ENCODE data around the gene OLFM2. TPM values are rescaled to one million over a fixed set of nuclear protein-coding genes. Genes with fewer than 3 reads are reported as not detected.

The OLFM2 gene
- total RNA-seq, 2 donors from 2014 or later: 4.0 to 5.2 TPM

GRCh38 chr19:9872618-9873242 lies 63.6 kb downstream of the OLFM2 start:
- intact Hi-C loops (cut with DNase I): no loop called here
- no peak for DNase-seq (ENCODE audit: low spot score)

GRCh38 chr19:9871626-9872338 lies 64.5 kb downstream of the OLFM2 start:
- intact Hi-C loops (cut with DNase I): no loop called here
- DNase-seq (ENCODE audit: low spot score): no peak

DNA sequence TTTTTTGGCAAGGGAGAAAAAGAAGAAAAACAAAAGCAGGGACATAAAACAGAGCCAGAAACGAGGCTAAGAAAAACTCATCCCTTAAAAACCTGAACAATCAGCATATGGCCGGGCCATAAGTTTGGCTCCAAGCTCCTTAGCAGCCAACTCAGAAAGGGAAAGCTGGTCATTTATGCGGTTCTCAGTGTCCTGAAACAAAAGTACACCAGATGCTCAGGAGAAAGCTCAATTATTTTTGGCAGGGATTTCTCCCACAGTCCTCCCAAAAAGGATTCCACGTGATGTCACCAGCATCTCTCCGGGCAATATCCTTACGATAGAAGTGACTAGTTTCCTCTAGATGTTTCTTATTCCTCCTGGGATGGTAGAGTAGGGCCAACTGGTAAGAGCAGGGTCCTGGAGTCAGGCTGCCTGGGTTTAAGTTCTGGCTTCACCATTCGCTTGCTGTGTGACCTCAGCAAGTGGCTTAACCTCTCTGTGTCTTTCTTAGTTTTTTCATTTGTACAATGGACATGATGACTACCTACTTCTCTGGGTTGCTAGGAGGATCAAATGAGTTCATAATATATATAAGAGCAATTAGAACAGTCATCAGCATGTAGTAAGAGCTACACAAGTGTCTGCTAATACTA lies 67.2 kb downstream of the OLFM2 start:
- intact Hi-C loops (cut with DNase I): no loop called here
- no peak for DNase-seq (ENCODE audit: low spot score)

GRCh38 chr19:9865732-9866501 lies 70.4 kb downstream of the OLFM2 start:
- no peak for DNase-seq (ENCODE audit: low spot score)
- intact Hi-C loops (cut with DNase I): no loop called here

GRCh38 chr19:9863759-9864158 lies 72.6 kb downstream of the OLFM2 start:
- DNase-seq (ENCODE audit: low spot score): no peak
- intact Hi-C loops (cut with DNase I): no loop called here

- no peak for DNase-seq (ENCODE audit: low spot score)
- intact Hi-C loops (cut with DNase I): no loop called here
Observed at GRCh38 chr19:9862938-9863337, 73.4 kb downstream of the OLFM2 start.

- DNase-seq (ENCODE audit: low spot score): no peak
- intact Hi-C loops (cut with DNase I): no loop called here
Observed at GRCh38 chr19:9861503-9861902, 74.8 kb downstream of the OLFM2 start.

DNA sequence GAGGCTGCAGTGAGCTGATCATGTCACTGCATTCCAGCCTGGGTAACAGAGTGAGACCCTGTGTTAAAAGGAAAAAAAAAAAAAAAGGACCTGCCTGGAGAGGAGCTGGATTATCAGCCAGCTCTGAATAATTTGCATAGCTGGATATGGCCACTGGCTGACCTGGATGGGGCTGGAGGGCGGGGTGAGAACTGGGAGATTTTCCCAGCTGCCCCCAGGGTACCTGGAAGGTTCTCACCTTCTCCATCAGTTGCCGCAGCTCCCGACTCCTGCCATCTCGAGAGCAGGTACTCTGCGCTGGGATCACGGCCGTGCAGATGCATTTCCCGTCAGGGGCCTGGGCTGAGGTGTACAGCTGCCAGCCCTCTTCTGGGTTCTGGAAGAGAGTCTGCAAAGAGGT lies 75.9 kb downstream of the OLFM2 start:
- intact Hi-C loops (cut with DNase I): no loop called here
- no peak for DNase-seq (ENCODE audit: low spot score)

DNA sequence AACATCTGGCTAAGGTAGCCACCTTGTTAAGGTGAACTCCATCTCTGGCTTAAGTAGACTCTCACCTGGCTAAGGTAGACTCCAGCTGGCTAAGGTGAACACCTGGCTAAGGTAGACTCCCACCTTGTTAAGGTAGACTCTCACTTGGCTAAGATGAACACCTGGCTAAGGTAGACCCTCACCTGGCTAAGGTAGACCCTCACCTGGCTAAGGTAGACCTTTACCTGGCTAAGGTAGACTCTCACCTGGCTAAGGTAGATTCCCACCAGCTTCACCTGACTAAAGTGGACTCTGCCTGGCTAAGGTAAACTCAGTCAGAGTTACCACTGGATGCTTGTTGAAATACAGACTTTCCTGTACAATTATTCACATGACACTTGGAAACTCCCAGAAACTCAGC lies 77.5 kb downstream of the OLFM2 start:
- DNase-seq (ENCODE audit: low spot score): no peak
- intact Hi-C loops (cut with DNase I): no loop called here

- DNase-seq (ENCODE audit: low spot score): no peak
- intact Hi-C loops (cut with DNase I): no loop called here
Observed at GRCh38 chr19:9857920-9858746, 78.2 kb downstream of the OLFM2 start.

DNA sequence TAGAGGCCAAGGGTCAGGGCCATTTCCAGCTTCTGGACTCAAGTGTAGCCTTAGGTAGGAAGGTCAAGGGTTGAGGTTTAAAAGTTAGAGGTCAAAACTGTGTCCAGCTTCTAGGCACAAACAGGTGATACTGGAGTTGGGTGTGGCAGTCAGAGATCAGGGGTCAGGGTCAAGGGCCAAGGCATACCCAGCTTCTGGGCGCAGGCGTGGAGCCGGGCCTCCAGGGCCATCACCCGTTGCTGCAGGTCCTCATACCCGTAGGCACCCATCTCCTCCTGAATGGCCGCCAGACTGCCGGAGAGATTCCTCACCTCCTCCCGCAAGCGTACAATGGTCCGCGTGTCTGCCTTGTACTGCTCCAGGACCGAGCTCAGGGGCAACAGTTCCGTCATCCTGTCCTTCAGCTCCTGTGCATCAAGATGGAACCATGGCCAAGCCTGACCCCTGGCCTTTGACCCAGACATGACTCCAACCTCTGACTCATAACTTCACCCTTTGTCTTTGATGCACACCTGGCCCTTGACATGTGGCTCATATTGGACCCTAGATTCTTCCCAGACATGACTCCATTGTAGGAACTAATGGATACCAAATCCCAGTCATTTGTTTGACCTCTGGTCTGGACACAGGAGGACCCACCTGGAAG lies 79.1 kb downstream of the OLFM2 start:
- intact Hi-C loops (cut with DNase I): no loop called here
- DNase-seq (ENCODE audit: low spot score): no peak

- DNase-seq (ENCODE audit: low spot score): no peak
- intact Hi-C loops (cut with DNase I): no loop called here
Observed at GRCh38 chr19:9856609-9857008, 79.7 kb downstream of the OLFM2 start.

DNA sequence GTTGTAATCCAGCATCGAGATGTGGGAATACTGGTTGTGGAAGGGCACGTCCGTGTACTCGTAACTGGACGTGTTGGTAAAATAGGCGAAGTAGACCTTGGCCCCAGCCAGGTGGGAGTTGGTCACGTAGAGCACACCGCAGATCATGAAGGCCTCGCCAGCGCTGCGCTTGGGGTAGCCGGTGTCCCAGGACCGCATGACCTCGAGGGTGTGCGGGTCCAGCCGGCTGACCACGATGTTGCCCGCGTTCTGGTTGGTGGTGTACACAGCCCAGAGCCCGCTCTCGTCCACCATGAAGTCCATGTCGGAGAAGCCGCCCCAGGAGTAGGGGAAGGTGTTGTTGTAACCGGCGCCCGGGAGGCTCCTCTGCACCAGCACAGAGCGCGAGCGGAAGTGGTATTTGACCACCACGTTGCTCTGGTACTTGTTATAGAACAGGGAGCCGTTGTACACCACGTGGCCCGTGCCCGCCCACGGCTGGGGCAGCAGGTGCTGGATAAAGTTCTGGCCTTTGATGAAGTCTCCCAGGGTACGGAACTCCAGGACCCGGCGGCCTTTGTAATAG lies 82.0 kb downstream of the OLFM2 start:
- no peak for DNase-seq (ENCODE audit: low spot score)
- intact Hi-C loops (cut with DNase I): no loop called here

DNA sequence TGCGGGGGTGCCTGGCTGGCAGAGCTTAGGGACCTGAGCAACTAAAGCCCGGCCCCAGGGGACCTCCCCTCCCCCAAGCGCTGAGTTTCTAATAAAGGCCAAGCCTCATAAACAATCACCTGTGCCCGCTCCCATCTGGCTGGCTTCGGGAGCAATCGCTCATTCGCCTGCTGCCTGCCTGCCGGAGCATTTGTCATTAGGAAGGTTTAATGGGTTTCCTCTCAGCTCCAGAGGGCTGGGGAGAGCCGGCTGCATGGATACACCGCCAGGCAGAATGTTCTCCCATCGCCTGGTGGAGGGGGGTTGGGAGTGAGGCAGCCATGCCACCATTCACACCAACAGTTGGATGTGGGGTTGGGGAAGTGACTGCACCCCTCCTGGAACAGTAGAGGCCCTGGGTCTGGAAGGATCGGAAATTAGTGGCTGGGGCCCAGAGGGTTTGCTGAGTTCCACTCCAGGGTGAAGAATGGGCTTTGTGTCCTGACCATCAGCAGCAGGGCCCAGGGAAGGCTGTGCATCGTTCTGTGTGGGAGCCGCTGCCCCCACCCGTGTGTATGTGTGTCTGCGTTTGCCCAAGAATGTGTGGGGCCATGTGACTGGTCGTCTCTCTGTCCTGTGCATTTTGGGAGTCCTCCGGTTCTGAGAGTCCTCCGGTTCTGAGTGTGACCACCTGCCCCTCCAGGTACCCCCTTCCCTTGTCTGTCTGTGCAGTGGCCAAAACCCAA lies 85.9 kb downstream of the OLFM2 start:
- DNase-seq (ENCODE audit: low spot score): no peak
- intact Hi-C loops (cut with DNase I): no loop called here

DNA sequence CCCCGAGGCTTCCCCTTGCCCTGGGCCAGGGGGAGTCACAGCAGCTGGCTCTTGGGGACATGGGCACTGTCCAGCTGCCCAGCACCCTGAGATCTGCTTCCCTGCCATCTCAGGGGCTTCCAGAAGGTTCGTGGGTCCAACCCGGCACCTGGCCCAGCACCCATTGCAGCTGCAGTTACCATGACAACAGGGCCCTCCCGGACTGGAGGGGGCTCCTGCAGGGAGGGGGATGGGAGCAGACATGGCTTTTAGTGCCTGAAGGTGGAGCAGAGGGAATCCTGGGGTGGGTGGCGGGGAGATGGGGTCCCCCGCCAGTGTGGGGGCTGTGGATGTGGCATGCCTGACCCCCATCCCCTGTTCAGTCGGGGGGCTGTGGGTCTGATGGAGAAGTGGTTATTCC lies 86.5 kb downstream of the OLFM2 start:
- intact Hi-C loops (cut with DNase I): no loop called here
- no peak for DNase-seq (ENCODE audit: low spot score)

- intact Hi-C loops (cut with DNase I): no loop called here
- DNase-seq (ENCODE audit: low spot score): no peak
Observed at GRCh38 chr19:9848762-9849161, 87.6 kb downstream of the OLFM2 start.

GRCh38 chr19:9848060-9848459 lies 88.3 kb downstream of the OLFM2 start:
- no peak for DNase-seq (ENCODE audit: low spot score)
- intact Hi-C loops (cut with DNase I): no loop called here
